ENCODE data around the gene CNNM3.

- TF ChIP-seq CTCF (conservative IDR thresholded peaks at IDR 0.05; ENCODE audit: low read length) = no peak
- no peak for TF ChIP-seq EZH2phosphoT487 (IDR thresholded peaks at IDR 0.05; ENCODE audit: borderline replicate concordance, low read depth, low read length)
Measured at GRCh38 chr2:96811917-96812316, 4.2 kb upstream of the CNNM3 start.
